HG03060 (cell line): ENCODE data around the gene FOXO6.
"Not testable (repeated sequence)": the region's sequence is repeated elsewhere in the genome, so short reads cannot be mapped to it uniquely, and the experiment has no call there.

Experiments
- ATAC-seq: cut with Tn5 transposase; IDR thresholded peaks from one replicate; pipeline ENCODE4 v1.9.1; 2021; ENCODE audit warnings: low read depth, moderate number of reproducible peaks; ENCODE audit not compliant: unreplicated experiment

FOXO6 gene

GRCh38 chr1:41328780-41329640 lies 32.2 kb upstream of the FOXO6 start:
- ATAC-seq, result no peak

- ATAC-seq, result no peak
Observed at GRCh38 chr1:41329662-41330587, 31.3 kb upstream of the FOXO6 start.

GRCh38 chr1:41330588-41331545 lies 30.4 kb upstream of the FOXO6 start:
- ATAC-seq, result no peak

GRCh38 chr1:41331546-41331917 lies 29.7 kb upstream of the FOXO6 start:
- ATAC-seq, result no peak

GRCh38 chr1:41332161-41332560 lies 29.1 kb upstream of the FOXO6 start:
- ATAC-seq, result not testable (repeated sequence)

GRCh38 chr1:41333146-41333784 lies 28.0 kb upstream of the FOXO6 start:
- no peak for ATAC-seq

GRCh38 chr1:41338820-41339219 lies 22.4 kb upstream of the FOXO6 start:
- ATAC-seq, result no peak

GRCh38 chr1:41340655-41341364 lies 20.4 kb upstream of the FOXO6 start:
- ATAC-seq, result no peak

- no peak for ATAC-seq
Observed at GRCh38 chr1:41341365-41341683, 19.9 kb upstream of the FOXO6 start.

- ATAC-seq, result no peak
Observed at GRCh38 chr1:41341772-41342562, 19.3 kb upstream of the FOXO6 start.

GRCh38 chr1:41342774-41343355 lies 18.4 kb upstream of the FOXO6 start:
- no peak for ATAC-seq

GRCh38 chr1:41343790-41344699 lies 17.2 kb upstream of the FOXO6 start:
- ATAC-seq, result no peak

- ATAC-seq, result no peak
Observed at GRCh38 chr1:41344708-41345159, 16.5 kb upstream of the FOXO6 start.

GRCh38 chr1:41345434-41346075 lies 15.7 kb upstream of the FOXO6 start:
- no peak for ATAC-seq

GRCh38 chr1:41347276-41347675 lies 14.0 kb upstream of the FOXO6 start:
- ATAC-seq, result no peak

- no peak for ATAC-seq
Observed at GRCh38 chr1:41348394-41348793, 12.8 kb upstream of the FOXO6 start.
